ENCODE results near the gene LRIG1.

Gene LRIG1

DNA sequence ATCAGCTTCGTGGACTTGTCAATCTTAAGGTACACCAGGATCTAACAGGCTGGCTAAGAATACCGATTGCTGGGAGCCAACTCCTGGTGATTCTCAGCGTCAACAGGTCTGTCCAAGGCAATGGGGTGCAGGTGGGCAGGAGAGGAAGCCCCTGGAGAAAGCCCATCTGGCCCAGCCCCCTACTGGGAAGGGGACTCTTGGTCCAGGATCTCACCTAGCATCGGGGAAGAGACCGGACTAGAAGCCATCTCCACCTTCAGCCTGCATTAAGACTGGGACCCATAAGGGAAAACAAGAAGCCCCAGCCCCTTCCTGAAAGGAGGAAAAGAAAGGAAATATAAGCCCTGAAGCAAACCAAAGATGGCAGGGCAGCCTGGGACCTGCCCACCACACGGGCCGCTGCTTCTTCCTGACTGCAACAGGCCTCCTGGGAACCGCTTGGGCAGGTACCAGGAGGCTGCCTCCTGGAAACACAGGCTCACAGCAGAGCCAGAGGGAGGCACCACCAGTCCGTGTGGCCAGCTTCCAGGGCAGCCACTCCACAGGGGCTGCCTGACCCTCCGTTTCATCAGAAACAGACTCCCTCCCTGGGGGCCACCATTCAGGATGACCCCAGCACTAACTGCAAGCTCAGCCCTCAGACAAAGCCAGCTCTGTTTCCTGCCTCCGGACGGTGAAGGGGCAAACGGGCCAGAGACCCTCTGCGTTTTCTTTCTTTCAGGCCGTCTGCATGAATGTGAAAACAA lies 100.2 kb downstream of the LRIG1 start:
- DNase-seq: no peak

DNA sequence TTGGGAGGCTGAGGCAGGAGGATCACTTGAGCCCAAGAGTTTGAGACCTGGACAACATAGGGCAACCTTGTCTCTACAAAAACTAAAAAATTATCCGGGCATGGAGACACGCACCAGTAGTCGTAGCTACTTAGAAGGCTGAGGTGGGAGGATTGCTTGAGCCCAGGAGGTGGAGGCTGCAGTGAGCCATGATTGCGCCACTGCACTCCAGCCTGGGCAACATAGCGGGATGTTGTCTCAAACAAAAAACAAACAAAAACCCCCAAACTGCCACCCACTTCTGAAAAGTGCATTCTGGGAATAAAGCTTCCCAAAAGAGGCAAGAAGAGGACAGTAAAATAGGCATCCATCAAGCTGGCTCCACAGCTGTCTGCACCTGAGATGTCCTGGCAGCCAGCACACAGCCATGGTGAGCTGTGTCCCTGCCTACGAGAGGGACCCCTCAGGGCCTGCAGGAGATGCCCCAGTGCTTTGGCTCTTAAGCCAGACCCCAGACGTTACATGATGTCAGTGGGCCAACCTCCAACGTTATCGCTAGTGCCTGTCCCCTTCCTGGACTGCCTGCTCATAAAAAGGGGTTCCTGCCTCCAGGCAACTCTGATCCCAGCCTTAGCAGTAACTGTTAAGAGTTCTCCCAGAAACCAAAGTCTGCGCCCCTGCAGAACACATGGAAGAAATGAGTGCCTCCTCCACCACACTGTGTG lies 101.1 kb downstream of the LRIG1 start:
- no peak for DNase-seq

DNA sequence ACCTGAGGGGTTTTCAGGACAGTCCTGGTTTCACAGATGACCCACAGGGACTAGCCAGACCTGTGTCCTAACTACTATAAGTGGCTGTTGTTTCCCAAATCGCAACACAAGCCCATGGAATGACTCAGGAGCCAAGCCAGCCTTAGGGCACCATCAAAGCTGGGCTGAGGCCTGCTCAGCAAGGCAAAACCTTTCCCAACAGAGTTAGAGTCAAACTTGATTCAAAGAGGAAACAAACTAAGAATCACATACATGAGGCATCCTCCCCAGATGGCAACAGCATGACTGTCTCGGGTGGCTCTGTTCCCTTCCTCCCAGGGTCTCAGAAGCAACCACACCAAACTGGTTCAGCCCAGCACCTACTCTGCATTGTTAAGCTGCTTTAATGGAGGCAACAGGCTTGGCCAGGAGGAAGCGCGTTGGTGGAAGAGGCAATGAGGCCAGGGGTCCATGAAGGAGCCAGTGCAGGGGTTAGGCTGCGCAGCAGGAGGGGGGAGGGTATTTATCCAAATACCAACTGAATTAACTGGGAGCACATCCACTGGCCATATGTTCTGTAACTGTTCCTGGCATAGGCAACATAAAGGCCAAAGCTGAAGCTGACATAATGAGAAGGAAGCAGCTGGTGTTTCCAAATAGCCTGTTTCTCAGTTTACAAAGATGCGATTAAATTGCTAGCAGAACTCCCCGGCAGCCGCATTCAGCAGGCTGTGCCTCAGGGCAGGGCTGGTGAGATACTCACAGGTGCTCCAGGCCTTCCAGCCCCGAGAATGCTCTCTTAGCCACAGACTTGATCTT lies 102.4 kb downstream of the LRIG1 start:
- DNase-seq: peak; percentile 96

DNA sequence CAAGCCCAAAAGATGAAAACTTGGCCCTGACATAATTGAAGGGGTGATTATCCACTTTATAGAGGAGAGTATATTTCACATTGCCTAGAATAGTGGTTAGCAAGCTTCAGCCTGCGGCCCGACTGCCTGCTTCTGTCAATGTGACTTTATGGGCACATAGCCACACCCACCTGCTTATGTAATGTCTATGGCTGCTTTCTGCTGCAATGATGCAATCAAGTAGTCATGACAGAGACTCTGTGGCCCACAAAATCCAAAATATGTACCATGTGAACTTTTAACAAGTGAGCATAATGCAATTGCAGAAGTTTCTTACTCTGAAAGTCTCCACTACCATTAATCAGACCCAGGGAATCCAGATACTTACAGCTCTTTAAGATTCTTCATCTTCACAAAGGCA lies 103.1 kb downstream of the LRIG1 start:
- no peak for DNase-seq

DNA sequence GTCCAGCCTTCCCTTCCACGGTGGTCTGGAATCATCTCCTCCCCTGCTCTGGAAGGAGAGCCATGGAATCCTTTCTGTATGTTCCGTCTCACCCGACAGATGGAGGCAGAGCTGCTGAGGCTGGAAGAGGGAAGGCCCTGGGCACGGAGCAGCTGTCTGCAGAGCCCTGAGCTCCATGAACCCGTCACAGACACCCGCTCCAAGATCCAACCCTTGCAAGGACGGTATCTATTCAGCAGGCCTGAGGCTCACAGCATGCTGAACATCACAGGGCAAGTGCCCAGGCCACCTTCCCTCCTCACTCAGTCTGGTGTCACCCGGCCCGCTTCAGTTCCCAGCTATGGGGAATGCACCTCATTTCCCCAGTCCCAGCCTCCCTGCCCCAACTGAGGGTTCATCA lies 103.9 kb downstream of the LRIG1 start:
- DNase-seq: no peak

DNA sequence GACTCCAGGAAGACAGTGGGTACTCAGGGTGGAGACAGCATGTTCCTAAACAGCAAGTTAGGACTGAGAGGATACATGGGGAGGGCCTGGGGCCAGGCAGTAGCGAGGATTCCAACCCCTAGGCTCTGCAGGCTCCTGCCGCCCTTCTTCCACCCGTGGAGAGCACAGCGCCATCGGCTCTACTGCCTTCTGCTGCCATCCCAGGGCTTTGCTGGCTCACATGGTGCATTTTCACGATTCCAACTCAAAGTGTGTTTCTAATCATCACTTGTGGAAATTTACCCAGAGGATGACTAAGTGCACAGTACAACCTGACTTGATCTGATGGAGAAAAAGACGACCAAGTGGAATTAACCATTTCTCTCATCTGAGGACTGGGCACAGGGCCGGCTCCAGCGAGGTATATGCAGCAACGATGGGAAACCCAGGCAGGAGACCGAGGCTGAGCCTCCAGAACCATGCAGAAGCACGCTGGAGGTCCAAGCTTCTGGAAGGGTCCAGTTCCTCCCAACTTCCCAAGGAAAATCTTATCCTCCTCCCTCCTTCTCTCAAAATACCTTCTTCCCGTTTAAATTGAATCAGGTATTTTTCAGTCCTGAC lies 104.6 kb downstream of the LRIG1 start:
- DNase-seq: no peak

DNA sequence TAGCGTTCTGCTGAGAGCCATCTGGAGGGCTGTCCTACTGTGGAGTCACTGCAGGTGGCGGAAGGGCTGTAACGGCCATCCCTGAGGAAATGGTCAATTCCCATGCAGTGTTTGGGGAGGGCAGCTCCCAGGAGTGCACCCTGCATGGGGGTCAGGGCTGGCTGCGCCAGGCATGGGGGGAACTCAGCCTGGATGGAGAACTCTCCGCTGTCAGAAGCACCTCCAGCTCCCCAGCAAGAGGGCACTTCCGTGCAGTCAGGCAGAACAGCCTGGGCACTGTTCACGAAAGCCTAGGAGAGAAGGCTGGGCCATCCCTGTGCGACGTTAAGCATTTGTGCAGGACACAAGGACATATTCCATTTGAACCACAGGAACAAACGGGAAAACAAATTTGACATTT lies 105.2 kb downstream of the LRIG1 start:
- DNase-seq: no peak

DNA sequence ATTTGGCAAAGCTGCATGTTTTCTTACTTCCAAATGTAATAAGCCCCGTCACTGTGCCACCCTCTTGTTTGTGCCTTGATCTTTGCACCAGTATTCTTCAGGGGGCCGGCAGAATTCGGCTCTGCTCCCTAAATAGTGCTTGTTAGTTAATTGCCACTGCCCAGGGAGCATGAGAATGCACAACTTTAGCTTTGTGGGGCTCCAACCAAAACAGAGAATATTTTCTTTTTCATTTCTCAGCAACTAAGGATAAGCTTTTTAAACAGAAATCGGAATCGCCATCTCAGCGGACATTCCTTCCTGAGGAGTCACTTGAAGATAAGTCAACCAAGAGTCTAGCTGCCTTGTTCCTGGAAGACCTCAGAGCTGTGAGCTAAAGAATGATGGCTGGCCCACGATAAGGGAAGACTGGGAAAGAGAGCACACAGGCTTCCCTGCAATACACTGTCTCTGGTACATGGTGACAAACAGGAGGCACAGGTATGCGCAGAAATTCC lies 106.0 kb downstream of the LRIG1 start:
- no peak for DNase-seq

DNA sequence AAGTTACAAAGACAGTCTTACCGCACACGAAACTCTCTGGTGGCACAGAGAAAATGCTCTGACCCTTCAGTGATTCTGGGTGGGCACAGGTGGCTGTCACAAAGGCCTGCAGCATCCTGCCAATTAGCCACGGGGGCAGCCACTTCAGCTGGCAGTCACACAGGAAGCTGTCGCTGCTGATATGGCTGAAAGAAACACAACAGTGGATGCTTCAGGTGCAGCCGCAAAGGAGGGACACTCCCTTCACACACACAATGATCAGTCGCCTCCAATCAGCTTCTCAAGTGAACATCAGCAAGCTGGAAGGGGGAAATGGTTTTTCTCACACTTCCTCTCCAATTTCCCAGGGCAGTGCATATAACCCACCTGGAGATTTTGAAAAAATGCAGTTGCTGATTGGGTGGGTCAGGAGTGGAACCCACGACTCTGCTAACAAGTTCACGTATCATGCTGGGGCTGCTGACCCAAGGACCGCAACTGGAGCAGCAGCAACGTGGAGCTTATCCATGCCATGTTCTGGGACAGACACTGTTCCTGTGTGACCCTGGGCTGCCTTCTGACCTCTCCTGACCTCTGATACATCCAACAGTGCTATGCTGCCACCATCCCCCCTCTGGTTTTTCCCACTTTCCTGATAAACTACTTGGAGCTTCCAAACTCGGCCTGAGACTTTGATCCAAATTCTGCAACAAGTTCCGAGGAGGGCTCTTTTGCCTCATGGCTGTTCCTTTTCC lies 106.6 kb downstream of the LRIG1 start:
- no peak for DNase-seq

DNA sequence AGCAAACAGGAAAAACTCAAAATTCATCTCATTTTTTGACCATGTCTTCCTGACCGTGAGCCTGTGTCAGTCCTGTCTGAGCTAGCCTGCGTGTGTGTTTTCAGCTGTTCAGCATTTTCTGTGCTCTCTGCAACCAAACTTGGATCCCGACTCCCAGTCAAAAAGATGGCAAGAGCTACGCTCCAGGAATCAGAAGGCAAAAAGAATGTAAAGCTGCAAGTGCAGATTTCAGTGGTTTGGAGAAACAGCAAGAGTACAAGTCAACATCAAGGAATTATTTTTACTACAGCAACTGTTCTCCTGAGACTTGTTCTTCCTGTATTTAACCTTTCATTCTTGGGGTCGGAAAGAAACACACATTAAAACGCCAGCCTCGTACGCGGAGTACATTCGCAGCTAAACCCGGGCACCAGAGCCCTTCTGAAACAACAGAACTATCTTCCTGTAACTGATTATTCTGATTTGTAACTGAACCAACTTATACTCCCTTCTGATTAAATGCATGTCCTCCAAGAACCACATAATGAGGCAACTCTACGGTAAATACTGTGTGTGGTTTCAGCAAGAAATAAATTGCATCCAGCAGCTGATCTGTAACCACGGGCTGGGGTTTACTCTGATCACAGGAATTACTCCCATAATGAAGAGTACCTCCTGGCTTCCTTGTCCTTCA lies 107.4 kb downstream of the LRIG1 start:
- no peak for DNase-seq

DNA sequence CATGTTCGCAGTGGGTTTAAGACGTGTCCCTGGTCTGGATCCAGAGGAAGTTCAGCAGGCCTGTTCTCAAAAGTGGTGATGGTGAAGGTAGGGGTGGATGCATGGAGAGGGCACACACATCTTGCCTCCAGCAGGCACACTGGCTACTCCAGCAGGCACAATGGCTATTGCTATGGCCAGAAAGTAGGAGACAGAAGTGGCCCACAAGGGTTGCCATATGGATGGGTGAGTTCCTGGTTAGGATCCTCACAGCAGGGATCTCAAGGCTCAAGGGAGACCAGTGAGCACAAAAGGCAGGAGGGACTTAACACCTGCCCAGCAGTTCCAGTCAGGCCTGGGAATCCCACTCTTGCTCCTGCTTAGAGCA lies 107.9 kb downstream of the LRIG1 start:
- no peak for DNase-seq

DNA sequence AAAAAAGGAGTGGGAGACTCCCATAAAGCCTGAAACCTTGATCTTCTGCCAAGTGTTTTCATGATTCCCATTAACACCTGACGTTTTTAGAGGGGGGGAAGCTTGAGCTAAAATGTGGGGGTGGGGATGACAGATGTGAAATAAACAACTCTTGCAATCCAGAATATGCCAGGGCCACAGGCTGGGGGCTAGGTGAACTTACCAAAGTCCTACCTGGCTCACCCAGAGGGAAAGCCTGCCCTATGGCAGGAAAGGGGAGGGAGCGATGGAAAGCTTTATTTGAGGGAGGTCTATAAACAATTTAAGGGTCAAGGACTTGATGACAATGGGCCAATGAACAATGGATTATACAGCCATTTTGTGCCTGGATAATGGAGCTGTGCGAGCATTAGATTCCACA lies 108.3 kb downstream of the LRIG1 start:
- DNase-seq: no peak

DNA sequence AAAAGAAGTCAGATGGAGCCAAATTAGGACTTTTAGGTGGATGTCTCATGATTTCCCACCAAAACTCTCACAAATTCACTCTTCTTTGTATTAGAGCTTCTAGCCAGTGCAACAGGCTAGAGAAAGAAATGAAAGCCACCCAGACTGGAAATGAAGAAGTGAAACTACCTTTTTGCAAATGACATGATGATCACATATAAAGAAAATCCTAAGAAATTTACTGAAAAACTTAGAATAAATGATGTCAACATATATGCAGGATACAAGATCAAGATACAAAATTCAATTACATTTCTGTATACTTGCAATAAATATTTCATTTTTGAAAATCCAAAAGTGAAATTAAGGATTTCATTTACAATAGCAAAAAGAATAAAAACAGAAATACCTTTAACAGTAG lies 110.8 kb downstream of the LRIG1 start:
- no peak for DNase-seq

DNA sequence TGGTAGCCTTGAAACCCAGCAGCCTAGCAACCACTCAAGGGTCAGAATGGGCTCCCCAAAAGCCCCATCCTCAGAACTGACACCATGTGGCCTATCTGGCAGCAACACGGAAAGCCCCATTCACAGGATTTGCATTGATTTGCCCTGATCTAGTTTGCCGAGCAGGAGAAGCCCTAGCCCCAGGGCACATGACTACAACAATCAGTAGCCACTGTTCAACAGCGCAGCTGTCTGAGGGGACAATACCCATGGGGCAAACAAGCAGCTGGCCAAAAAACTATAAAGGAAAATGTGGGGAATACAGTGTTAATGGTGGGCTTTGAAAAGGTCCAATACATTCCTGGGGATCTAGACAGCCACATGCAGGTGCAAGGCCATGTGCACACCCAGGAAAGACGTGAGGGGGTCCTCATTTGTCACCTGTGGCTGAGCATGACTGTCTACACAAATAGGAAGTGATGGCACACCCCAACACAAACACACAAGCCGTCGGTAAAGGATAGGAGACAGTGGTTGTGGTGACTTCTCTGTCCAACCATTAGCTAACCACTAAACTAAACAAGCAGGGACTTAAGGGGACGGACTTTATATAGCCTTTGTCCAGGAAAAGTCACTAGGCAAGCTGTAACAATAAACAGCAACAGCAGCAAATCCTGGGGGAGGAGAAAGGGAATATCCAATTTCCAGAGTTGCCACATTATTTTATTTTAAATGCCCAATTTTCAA lies 113.7 kb downstream of the LRIG1 start:
- no peak for DNase-seq

DNA sequence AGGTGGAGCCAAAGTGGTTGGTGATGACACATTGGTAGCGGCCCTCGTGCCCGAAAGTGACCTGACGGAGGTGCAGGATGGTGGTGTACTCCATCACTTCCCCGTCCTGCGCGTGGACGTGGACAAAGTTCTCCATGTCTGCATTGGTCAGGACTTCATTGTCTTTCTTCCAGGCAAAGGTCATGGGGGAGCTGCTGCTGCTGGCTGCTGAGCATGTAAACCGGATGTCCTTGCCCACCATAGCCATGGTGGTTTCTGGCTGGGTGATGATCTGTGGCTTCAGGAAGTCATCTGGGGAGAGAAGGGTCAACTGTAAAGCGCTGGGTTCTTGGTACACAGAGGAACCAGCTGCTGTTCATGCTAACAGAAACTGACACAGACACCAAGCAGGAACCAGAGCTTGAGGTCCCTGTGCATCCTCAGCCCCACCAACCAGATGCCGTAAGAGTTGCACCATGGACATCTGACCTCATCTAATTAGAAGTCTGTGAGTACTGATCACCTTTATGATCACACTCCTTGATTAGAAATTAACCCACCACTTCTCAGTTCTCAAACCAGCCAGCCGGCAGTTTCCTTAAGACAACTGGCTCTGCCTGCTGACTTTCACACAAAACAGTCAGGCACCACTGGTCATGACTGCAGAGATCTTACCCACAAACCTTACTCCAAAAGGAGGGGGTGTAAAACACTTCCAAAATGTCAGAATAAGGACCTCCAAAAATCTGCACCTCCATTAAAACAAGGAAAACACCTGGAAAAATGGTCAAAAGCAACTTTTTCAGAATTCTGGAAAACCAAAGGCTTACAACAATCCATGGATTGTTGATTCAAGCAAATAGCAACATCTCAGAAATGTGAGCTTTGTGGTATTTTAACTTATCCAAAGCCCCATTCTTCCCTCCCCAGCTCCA lies 114.6 kb downstream of the LRIG1 start:
- DNase-seq: no peak

DNA sequence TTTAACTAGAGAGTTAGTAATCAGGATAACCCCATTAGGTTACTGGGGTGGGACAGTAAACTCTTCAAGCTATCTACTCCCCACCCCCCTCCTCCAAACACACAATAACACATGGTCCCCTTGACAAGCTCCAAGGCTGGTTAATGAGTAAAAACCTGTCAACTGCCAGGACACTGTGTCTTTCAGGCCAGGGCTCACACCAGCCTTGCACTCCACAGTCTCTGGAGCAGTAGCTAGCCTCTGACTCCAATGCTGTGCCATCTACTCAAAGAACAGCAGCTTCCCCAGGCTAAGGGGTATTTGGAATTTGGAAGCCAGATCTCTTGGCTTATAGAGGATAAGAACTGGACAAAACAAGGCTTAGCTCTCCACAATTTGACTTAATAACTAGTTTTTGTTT lies 115.8 kb downstream of the LRIG1 start:
- DNase-seq: no peak

DNA sequence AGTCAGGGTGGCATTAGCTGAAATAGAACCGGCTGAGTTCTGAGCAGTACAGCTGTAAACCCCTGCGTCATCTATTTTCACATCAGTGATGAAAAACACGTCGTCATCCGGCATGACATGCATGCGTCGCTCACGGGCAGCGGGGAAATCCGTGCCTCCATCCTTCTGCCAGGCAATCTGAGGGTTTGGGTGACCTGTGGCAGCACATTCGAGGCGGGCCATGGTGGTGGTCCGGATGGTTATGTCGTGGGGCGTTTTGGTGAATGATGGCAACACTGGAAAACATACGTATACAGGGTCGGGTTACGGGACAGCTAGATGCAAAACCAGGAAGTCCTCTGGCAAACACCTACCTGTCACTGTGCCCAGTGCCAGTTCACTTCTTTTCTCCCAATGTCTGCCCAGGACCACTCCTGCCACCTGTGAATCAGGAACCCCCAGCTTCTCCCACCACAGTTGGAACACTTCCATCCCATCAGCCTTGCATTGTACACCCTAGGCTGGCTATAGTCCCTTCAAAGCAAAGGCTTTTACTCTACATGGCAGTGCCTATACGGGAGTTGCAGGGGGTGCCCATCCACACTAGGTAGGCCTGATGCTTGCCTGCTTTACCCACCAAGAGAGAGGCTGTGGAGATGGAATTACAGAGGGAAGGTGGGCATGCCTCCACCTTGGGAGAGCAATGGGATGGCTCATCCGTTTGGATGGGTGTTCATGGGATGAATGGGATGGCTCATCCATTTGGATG lies 116.7 kb downstream of the LRIG1 start:
- no peak for DNase-seq

DNA sequence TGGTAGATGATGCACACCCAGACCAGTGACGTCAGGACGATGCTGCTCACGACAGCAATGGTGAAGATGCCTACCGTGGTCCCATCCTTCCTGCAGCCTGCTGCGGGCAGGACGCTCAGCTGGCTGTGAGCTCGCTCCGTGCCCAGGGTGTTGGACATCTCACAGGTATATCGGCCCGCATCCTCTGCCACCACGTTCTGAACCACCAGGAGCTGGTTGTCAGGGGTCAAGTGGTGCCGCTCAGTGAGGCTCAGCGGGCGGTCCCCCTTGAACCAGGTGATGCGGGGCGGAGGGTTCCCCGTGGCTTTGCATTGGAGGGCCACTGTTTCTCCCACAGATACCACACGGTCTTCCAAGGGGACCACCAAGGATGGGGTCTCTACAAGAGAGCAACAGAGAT lies 117.8 kb downstream of the LRIG1 start:
- no peak for DNase-seq

DNA sequence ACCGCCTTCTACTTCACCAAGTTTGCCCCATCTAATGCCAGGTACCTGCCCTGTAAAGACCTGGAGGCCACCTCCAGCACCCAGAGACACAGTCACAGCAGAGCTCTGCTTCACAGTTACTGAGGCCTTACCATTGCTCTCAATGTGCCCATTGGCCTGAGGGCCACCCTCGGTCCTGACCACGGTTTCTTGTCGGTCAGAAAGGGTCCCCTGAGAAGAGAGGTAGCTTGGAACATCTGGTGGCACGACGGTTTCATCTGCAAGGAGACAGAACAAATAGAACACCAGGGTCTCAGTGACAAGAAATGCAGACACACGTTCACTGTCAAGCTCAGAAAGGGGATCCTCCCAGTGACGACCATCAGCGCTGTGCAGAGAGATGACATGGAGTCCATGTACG lies 118.7 kb downstream of the LRIG1 start:
- no peak for DNase-seq

DNA sequence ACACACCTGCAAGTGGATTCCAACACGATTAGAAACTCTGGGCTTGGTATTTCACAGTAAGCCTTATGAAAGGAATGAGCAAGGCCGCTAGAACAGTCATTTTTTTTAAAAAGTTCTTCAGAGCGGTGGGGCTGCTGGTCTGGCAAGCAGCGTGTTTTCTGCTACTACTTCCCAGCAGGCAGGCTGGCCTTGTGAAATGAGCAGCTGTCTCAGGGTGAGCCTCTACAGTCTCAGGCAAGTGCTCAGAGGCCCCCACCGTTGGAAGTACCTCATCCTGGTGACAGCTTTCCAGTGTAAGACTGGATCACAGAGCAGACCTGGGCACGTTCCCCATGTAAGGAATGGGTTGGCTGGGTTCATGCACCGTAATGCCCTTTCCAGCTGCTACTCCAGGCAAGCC lies 119.2 kb downstream of the LRIG1 start:
- no peak for DNase-seq
